Measurements from ENCODE around the gene SLC39A11.

SLC39A11 gene

GRCh38 chr17:73118139-73118538 lies 25.7 kb upstream of the SLC39A11 start:
- CTCF ChIA-PET, result no interaction called here
- TF ChIP-seq TARDBP (IDR thresholded peaks at IDR 0.05), result no peak
- no peak for TF ChIP-seq NFRKB (IDR thresholded peaks at IDR 0.05)
- no peak for TF ChIP-seq BHLHE40 (IDR thresholded peaks at IDR 0.05; ENCODE audit: borderline replicate concordance)
- no peak for TF ChIP-seq SP1 (IDR thresholded peaks at IDR 0.05)
- TF ChIP-seq FOXK2 (IDR thresholded peaks at IDR 0.05), result no peak
- no peak for TF ChIP-seq ARNT (IDR thresholded peaks at IDR 0.05)
- TF ChIP-seq ZNF384 (IDR thresholded peaks at IDR 0.05), result no peak
- no peak for TF ChIP-seq HDGF (IDR thresholded peaks at IDR 0.05; ENCODE audit: borderline replicate concordance)

GRCh38 chr17:73112246-73112645 lies 19.8 kb upstream of the SLC39A11 start:
- CTCF ChIA-PET, result no interaction called here
- POLR2A ChIA-PET, result no interaction called here
- TF ChIP-seq BHLHE40 (IDR thresholded peaks at IDR 0.05; ENCODE audit: borderline replicate concordance) (no peak), NFRKB (IDR thresholded peaks at IDR 0.05) (no peak), TARDBP (IDR thresholded peaks at IDR 0.05) (no peak), ELF4 (IDR thresholded peaks at IDR 0.05) (no peak), ARNT (IDR thresholded peaks at IDR 0.05) (no peak), SP1 (IDR thresholded peaks at IDR 0.05) (no peak), LEF1 (IDR thresholded peaks at IDR 0.05; ENCODE audit: borderline replicate concordance) (no peak), L3MBTL2 (conservative IDR thresholded peaks at IDR 0.05) (no peak), FOXA1 (IDR thresholded peaks at IDR 0.05) (no peak), ZNF384 (IDR thresholded peaks at IDR 0.05) (no peak), PKNOX1 (IDR thresholded peaks at IDR 0.05) (no peak), HDGF (IDR thresholded peaks at IDR 0.05; ENCODE audit: borderline replicate concordance) (no peak), SUZ12 (IDR thresholded peaks at IDR 0.05) (no peak), FOXM1 (IDR thresholded peaks at IDR 0.05; ENCODE audit: borderline replicate concordance) (no peak), CTBP1 (IDR thresholded peaks at IDR 0.05; ENCODE audit: borderline replicate concordance) (no peak), FOXK2 (IDR thresholded peaks at IDR 0.05) (no peak)
- DNase-seq (ENCODE audit: extremely low spot score), result no peak

More at GRCh38 chr17:73118139-73118538, 25.7 kb upstream of the SLC39A11 start:
- DNase-seq (ENCODE audit: extremely low spot score), result no peak
- POLR2A ChIA-PET, result no interaction called here

- ChIA-PET CTCF (no interaction called here), POLR2A (interaction anchor here (0.6 kb wide), 1 partner anchor 196 kb away, joined by 3 read pairs; no protein-coding TSS in a partner anchor)
- no peak for DNase-seq (ENCODE audit: extremely low spot score)
These were observed 18.9 kb upstream of the SLC39A11 start for GRCh38 chr17:73111386-73111785.

GRCh38 chr17:73107191-73107590 lies 14.7 kb upstream of the SLC39A11 start:
- POLR2A ChIA-PET, result no interaction called here
- TF ChIP-seq FOXA1 (IDR thresholded peaks at IDR 0.05) (no peak), PKNOX1 (IDR thresholded peaks at IDR 0.05) (0 out of 2 replicates have a peak, but pooled peaks have one; percentile 16)
- no peak for DNase-seq (ENCODE audit: extremely low spot score)
- CTCF ChIA-PET, result interaction anchor here (0.6 kb wide), 1 partner anchor 19 kb away, joined by 4 read pairs; no protein-coding TSS in a partner anchor

More at GRCh38 chr17:73111386-73111785, 18.9 kb upstream of the SLC39A11 start:
- TF ChIP-seq L3MBTL2 (conservative IDR thresholded peaks at IDR 0.05), result no peak
- TF ChIP-seq SP1 (IDR thresholded peaks at IDR 0.05), result no peak
- TF ChIP-seq FOXK2 (IDR thresholded peaks at IDR 0.05), result no peak
- TF ChIP-seq ELF4 (IDR thresholded peaks at IDR 0.05), result no peak
- TF ChIP-seq LEF1 (IDR thresholded peaks at IDR 0.05; ENCODE audit: borderline replicate concordance), result no peak
- no peak for TF ChIP-seq CTBP1 (IDR thresholded peaks at IDR 0.05; ENCODE audit: borderline replicate concordance)
- TF ChIP-seq FOXM1 (IDR thresholded peaks at IDR 0.05; ENCODE audit: borderline replicate concordance), result no peak
- no peak for TF ChIP-seq SUZ12 (IDR thresholded peaks at IDR 0.05)
- TF ChIP-seq TARDBP (IDR thresholded peaks at IDR 0.05), result no peak
- TF ChIP-seq BHLHE40 (IDR thresholded peaks at IDR 0.05; ENCODE audit: borderline replicate concordance), result no peak
- no peak for TF ChIP-seq PKNOX1 (IDR thresholded peaks at IDR 0.05)
- no peak for TF ChIP-seq HDGF (IDR thresholded peaks at IDR 0.05; ENCODE audit: borderline replicate concordance)
- no peak for TF ChIP-seq ZNF384 (IDR thresholded peaks at IDR 0.05)
- TF ChIP-seq NFRKB (IDR thresholded peaks at IDR 0.05), result no peak
- no peak for TF ChIP-seq ARNT (IDR thresholded peaks at IDR 0.05)
- TF ChIP-seq FOXA1 (IDR thresholded peaks at IDR 0.05), result no peak

- DNase-seq (ENCODE audit: extremely low spot score), result no peak
- ChIA-PET POLR2A (no interaction called here), CTCF (interaction anchor here (0.6 kb wide), 1 partner anchor 522 kb away, joined by 4 read pairs; no protein-coding TSS in a partner anchor)
- TF ChIP-seq NFRKB (IDR thresholded peaks at IDR 0.05), result no peak
- no peak for TF ChIP-seq HDGF (IDR thresholded peaks at IDR 0.05; ENCODE audit: borderline replicate concordance)
- TF ChIP-seq FOXK2 (IDR thresholded peaks at IDR 0.05), result no peak
- TF ChIP-seq FOXM1 (IDR thresholded peaks at IDR 0.05; ENCODE audit: borderline replicate concordance), result no peak
- TF ChIP-seq LEF1 (IDR thresholded peaks at IDR 0.05; ENCODE audit: borderline replicate concordance), result no peak
- no peak for TF ChIP-seq FOXA1 (IDR thresholded peaks at IDR 0.05)
- no peak for TF ChIP-seq ELF4 (IDR thresholded peaks at IDR 0.05)
- no peak for TF ChIP-seq BHLHE40 (IDR thresholded peaks at IDR 0.05; ENCODE audit: borderline replicate concordance)
- no peak for TF ChIP-seq ARNT (IDR thresholded peaks at IDR 0.05)
- TF ChIP-seq SUZ12 (IDR thresholded peaks at IDR 0.05), result no peak
- no peak for TF ChIP-seq PKNOX1 (IDR thresholded peaks at IDR 0.05)
- TF ChIP-seq SP1 (IDR thresholded peaks at IDR 0.05), result no peak
These were observed 12.9 kb upstream of the SLC39A11 start for GRCh38 chr17:73105431-73105830.

- TF ChIP-seq LEF1 (IDR thresholded peaks at IDR 0.05; ENCODE audit: borderline replicate concordance), result no peak
- TF ChIP-seq ELF4 (IDR thresholded peaks at IDR 0.05), result no peak
- TF ChIP-seq ZNF384 (IDR thresholded peaks at IDR 0.05), result no peak
- TF ChIP-seq CTBP1 (IDR thresholded peaks at IDR 0.05; ENCODE audit: borderline replicate concordance), result no peak
- no peak for TF ChIP-seq SP1 (IDR thresholded peaks at IDR 0.05)
- no peak for TF ChIP-seq TARDBP (IDR thresholded peaks at IDR 0.05)
- TF ChIP-seq FOXK2 (IDR thresholded peaks at IDR 0.05), result no peak
- no peak for TF ChIP-seq HDGF (IDR thresholded peaks at IDR 0.05; ENCODE audit: borderline replicate concordance)
- TF ChIP-seq FOXM1 (IDR thresholded peaks at IDR 0.05; ENCODE audit: borderline replicate concordance), result no peak
- TF ChIP-seq FOXA1 (IDR thresholded peaks at IDR 0.05), result no peak
- no peak for DNase-seq (ENCODE audit: extremely low spot score)
- CTCF ChIA-PET, result no interaction called here
- POLR2A ChIA-PET, result no interaction called here
These were observed 12.0 kb upstream of the SLC39A11 start for GRCh38 chr17:73104450-73104849.
